HS-27A (cell line): ENCODE data around the gene HSF2BP.
"Not testable (repeated sequence)": the region's sequence is repeated elsewhere in the genome, so short reads cannot be mapped to it uniquely, and the experiment has no call there.

Experiments
- DNase-seq: peaks from one replicate; pipeline ENCODE4 v3.0.0-alpha.2; 2012; ENCODE audit warnings: low read depth, missing footprints

The HSF2BP gene

GRCh38 chr21:43659136-43660000 is at the start of gene HSF2BP, which contains the start of gene RRP1B:
Gene HSF2BP (minus strand): TSS chr21:43659488. CDS start chr21:43658096, 1,392 bp downstream.
Gene RRP1B (plus strand): TSS chr21:43659560. CDS start chr21:43659665, 105 bp downstream.
- no peak for DNase-seq

GRCh38 chr21:43708745-43709381 is 49.6 kb upstream of the HSF2BP start:
- DNase-seq: no peak

DNA sequence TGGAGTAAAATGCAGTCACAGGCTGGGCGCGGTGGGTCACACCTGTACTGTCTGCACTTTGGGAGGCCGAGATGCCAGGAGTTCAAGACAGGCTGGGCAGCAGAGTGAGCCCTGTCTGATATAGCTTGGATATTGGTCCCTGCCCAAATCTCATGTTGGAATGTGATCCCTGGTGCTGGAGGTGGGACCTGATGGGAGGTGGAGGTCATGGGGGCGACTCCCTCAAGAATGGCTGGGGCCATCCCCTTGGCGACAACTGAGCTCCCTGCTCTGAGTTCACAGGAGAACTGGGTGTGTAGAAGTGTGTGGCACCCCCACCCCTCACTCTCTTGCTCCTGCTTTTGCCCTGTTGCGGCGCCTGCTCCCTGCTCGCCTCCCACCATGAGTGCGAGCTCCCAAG is 48.2 kb upstream of the HSF2BP start:
- DNase-seq: no peak

DNA sequence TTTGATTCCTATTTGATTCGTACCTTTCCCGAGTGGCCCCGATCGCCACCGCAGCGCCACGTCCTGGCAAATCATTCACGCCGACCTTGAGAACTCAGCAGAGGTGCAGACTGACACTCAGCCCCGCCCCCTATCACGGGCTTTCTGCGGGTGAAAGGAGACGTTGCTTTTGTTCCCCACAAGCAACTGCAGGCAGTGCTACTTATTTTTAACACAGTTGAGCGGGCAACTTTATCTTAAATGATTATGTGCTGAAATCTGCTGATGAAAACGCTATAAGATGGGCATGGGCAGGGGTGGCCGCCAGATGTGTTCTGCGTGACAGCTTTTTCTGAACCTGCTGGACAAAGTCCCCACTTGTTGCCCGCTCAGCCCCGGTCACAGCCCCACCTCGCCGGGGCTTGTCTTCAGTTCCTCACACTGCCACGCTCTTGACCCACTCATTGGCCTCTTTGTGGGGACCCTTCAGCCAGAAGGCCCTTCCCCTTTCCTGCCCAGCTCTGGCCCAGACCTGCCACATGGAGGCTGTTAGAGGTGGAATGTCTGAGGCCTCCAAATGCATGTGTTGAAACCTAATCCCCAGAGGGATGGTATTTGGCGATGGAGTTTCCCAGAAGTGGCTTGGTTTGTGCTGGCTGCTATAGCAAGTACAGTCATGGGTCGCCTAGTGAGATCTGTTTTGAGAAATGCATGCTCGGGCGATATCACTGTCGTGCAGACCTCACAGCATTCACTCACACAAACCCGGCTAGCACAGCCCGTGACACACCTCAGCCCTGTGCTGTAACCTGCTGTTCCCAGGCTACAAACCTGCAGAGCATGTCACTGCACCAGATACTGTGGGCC is 44.0 kb upstream of the HSF2BP start:
- DNase-seq: no peak

DNA sequence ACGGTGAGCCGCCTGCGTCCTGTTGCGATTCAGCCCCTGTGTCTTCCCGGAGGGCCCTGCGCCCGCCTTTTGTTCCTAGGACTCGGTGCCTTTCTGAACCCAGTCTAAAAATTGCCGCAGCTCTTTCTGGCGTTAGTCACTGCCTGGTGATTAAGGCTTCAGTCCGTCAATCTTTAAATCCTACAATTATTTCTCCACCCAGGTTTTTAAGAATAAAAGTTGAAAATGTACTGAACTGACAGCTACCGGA is 43.4 kb upstream of the HSF2BP start:
- DNase-seq: no peak

GRCh38 chr21:43701936-43702784 is 42.9 kb upstream of the HSF2BP start:
- DNase-seq: no peak

DNA sequence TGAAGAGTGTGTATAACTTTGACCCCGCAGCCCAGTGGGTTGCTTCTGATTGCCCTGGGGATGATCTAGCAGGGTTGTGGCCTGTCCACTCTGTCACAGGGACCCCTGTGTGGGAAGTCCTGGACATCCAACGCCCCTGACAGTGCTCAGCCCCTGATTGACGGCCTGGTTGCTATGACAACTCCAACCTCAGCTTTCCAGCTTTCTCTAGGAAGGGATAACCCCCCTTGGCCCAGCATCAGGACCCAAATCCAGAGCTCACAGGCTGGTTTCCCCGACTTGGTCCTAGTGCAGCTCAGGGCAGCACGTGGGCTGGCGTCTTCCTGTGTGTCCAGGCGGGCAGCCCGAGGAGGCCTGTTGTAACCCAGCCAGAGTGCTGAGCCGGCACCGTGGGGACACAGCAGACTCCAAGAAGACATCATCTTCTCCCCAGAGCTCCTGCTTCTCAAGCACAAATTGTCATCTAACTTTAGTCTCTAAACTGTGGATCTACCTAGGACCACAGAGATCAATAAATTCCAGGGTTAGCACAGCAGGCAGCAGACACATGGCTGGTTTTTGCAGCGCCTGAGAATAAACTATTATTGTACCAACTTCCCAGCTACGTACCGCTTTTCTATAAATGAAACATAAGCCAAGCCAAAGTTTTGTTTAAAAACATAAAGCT is 40.8 kb upstream of the HSF2BP start:
- DNase-seq: no peak

DNA sequence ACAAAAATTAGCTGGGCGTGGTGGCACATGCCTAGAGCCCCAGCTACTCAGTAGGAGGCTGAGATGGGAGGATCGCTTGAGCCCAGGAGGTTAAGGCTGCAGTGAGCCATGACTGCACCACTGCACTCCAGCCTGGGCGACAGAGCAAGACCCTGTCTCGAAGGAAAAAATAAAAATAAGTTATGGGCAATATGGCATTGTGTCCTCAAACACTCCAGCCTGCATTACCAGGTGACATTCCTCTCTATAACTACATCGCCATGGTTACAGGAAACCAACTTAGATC is 40.1 kb upstream of the HSF2BP start:
- DNase-seq: not testable (repeated sequence)

- DNase-seq: no peak
These were observed 38.7 kb upstream of the HSF2BP start for GRCh38 chr21:43697758-43698643.

DNA sequence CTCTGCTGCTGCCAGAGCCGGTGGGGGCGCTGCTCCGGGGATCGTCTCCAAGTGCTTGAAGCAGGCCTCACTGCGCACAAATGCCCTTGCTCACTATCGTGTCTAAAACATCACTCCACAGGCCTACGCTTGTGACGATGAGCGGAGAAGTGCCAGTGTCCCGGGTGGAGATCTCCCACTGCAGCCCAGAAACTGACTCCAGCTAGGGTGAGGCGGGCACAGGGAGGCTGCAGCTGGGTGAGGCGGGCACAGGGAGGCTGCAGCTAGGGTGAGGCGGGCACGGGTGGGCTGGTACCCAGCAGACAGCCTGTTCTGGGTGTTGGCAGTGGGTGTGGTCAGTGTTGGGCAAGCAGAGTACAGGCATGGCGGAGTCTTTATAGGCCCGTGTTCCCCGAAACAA is 36.9 kb upstream of the HSF2BP start:
- DNase-seq: no peak

GRCh38 chr21:43694437-43695079 is 35.3 kb upstream of the HSF2BP start:
- no peak for DNase-seq

DNA sequence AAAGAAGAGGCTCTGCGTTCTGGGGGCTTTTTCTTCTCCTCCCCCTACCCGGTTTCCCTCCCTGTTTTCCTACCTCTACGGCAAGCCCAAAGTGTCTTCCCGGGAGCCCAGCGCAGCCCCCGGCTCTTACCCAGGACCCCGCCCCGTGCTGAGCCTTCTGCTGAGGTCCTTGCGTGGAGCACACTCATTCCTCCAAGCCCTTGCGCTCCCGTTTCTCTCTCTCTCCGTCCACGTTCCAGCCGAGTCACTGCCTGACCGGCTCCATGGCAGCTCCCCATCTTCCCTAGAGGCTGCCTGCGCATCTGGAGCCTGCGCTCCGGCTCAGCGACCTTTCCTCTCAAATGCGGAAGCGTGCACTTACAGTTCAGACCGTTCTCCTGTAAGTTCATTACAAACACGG is 34.7 kb upstream of the HSF2BP start:
- no peak for DNase-seq

DNA sequence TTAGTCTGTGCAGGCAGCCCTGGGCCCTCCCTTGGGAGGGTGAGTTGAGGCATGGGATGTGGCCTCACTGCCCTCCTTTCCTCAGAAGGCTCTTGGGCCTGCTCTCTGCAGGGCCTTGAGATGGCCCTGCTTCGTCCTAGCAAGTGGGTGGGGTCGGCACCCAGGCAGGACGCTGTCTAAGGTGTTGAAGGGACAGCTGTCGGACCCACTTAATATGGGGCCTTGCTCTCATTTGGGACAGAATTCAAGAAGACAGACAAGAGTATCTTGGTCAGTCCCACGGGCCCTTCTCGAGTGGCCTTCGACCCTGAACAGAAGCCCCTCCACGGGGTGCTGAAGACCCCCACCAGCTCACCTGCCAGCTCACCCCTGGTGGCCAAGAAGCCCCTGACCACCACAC is 33.7 kb upstream of the HSF2BP start:
- no peak for DNase-seq

- DNase-seq: no peak
These were observed 32.5 kb upstream of the HSF2BP start for GRCh38 chr21:43691801-43692200.

DNA sequence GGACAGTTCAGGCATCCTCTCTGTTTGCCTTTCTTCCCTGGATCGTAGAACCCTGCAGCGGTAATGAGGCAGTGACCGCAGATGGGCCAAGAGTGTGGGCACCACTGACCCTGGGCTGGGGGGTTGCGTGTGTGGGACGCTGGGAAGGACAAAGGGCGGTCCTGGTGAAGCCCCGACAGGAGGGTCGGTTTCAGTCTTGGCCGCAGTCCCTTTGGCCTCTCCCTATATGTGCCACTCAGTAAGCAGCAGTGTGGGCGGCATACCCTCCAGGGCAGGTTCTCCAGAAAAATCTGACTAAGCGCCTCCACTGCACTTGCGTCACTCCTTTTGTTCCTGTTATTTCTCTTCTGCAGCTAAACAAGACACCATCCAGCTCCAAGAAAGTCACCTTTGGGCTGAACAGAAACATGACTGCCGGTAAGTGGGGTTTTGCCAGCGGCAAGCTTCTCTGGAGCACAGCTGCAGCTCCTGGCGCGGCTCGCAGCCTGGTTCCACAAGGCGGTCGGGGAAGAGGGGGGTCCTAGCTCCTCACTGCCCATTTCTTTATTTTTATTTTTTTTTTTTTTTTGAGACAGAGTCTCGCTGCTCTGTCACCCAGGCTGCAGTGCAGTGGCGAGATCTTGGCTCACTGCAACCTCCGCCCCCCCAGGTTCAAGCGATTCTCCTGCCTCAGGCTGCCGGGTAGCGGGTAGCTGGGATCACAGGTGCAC is 32.0 kb upstream of the HSF2BP start:
- no peak for DNase-seq

GRCh38 chr21:43690346-43690745 is 31.1 kb upstream of the HSF2BP start:
- no peak for DNase-seq

- DNase-seq: no peak
These were observed 30.5 kb upstream of the HSF2BP start for GRCh38 chr21:43689556-43690337.

DNA sequence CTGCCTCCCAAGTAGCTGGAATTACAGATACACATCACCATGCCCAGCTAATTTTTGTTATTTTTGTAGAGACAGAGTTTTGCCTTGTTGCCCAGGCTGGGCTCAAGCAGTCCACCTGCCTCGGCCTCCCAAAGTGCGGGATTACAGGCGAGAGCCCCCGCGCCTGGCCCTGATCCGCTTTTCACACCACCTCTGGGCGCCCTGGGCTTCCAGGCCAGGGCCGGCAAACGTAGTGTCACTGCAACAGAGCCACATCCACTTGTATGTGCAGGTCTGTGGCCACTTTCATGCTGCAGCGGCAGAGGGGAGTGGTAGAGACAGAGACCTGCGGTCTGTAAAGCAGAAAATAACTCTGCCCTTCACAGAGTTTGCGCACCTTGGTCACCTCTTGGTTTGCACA is 29.6 kb upstream of the HSF2BP start:
- no peak for DNase-seq
